Mesenchymal stem cell (in vitro differentiated cells and primary cell): ENCODE results near the gene APOBEC3F.
"Not testable (repeated sequence)": the region's sequence is repeated elsewhere in the genome, so short reads cannot be mapped to it uniquely, and the experiment has no call there.

Experiments
- DNase-seq: peaks from one replicate; pipeline ENCODE4 v3.0.0-alpha.2; 2013
- H2AFZ ChIP-seq: one replicate; pipeline ENCODE4 v1.6.1; 2013; ENCODE audit warnings: low read depth, mild to moderate bottlenecking, control low read depth, inconsistent platforms, low read length, moderate library complexity
- H2AK5ac ChIP-seq: 2 replicates; pipeline ENCODE4 v1.6.1; 2013; ENCODE audit warnings: low read length, moderate library complexity, mild to moderate bottlenecking, inconsistent platforms; ENCODE audit not compliant: severe bottlenecking
- H2BK120ac ChIP-seq: one replicate; pipeline ENCODE4 v1.6.1; 2013; ENCODE audit warnings: low read depth, mild to moderate bottlenecking, inconsistent platforms, low read length, moderate library complexity
- H2BK12ac ChIP-seq, 2 experiments: one replicate each; pipeline ENCODE4 v1.6.1; 2013; ENCODE audit warnings: inconsistent platforms in 2 of 2, low read length in 2 of 2, mild to moderate bottlenecking in 2 of 2, moderate library complexity in 2 of 2, control low read depth in 1 of 2
- H2BK15ac ChIP-seq: one replicate; pipeline ENCODE4 v1.6.1; 2013; ENCODE audit warnings: mild to moderate bottlenecking, low read depth, inconsistent platforms; ENCODE audit not compliant: poor library complexity, severe bottlenecking
- H2BK5ac ChIP-seq: 2 replicates; pipeline ENCODE4 v1.6.1; 2013; ENCODE audit warnings: low read depth, mild to moderate bottlenecking, low read length, control low read depth, inconsistent platforms; ENCODE audit not compliant: poor library complexity, severe bottlenecking
- H3K14ac ChIP-seq, 2 experiments: one replicate each; pipeline ENCODE4 v1.6.1; 2013; ENCODE audit warnings: inconsistent platforms in 2 of 2, low read length in 2 of 2, control low read depth in 1 of 2, mild to moderate bottlenecking in 1 of 2, moderate library complexity in 1 of 2
- H3K18ac ChIP-seq, 2 experiments: one replicate each; pipeline ENCODE4 v1.6.1; 2013; ENCODE audit warnings: inconsistent platforms in 2 of 2, low read length in 2 of 2, control low read depth in 1 of 2, low read depth in 1 of 2, mild to moderate bottlenecking in 1 of 2
- H3K23ac ChIP-seq, 2 experiments: one replicate each; pipeline ENCODE4 v1.6.1; 2013; ENCODE audit warnings: inconsistent platforms in 2 of 2, low read length in 2 of 2, mild to moderate bottlenecking in 2 of 2, moderate library complexity in 2 of 2, control low read depth in 1 of 2
- H3K27ac ChIP-seq: 2 replicates; pipeline ENCODE4 v1.5.1; 2013; ENCODE audit warnings: mild to moderate bottlenecking, moderate library complexity, low read length, control low read depth, inconsistent platforms; ENCODE audit not compliant: poor library complexity, severe bottlenecking
- H3K27me3 ChIP-seq, 2 experiments: 2 replicates each; pipeline versions ENCODE4 v1.6.1 to v1.7.0; 2013; ENCODE audit warnings: low read length in 2 of 2, mild to moderate bottlenecking in 2 of 2, moderate library complexity in 2 of 2, control low read depth in 1 of 2, inconsistent platforms in 1 of 2; ENCODE audit not compliant: control insufficient read depth in 1 of 2, insufficient read depth in 1 of 2
- H3K36me3 ChIP-seq, 2 experiments: 2 replicates each; pipeline versions ENCODE4 v1.6.1 to v1.7.0; 2013; ENCODE audit warnings: low read length in 2 of 2, control low read depth in 1 of 2, inconsistent platforms in 1 of 2, low read depth in 1 of 2, mild to moderate bottlenecking in 1 of 2; ENCODE audit not compliant: insufficient read depth in 2 of 2, control insufficient read depth in 1 of 2
- H3K4ac ChIP-seq, 2 experiments: one replicate each; pipeline ENCODE4 v1.6.1; 2013; ENCODE audit warnings: inconsistent platforms in 2 of 2, low read length in 2 of 2, mild to moderate bottlenecking in 2 of 2, moderate library complexity in 2 of 2, control low read depth in 1 of 2, low read depth in 1 of 2
- H3K4me1 ChIP-seq: 2 replicates; pipeline ENCODE4 v1.6.1; 2013; ENCODE audit warnings: low read depth, low read length, control low read depth; ENCODE audit not compliant: control insufficient read depth, insufficient read depth
- H3K4me2 ChIP-seq: 2 replicates; pipeline ENCODE4 v1.6.1; 2013; ENCODE audit warnings: low read length, mild to moderate bottlenecking, inconsistent platforms; ENCODE audit not compliant: poor library complexity, severe bottlenecking
- H3K4me3 ChIP-seq, 2 experiments: 2 replicates each; pipeline versions ENCODE4 v1.5.1 to v1.7.0; 2013; ENCODE audit warnings: low read length in 2 of 2, mild to moderate bottlenecking in 2 of 2, control low read depth in 1 of 2, low read depth in 1 of 2; ENCODE audit not compliant: insufficient read depth in 1 of 2
- H3K79me1 ChIP-seq: replicated peaks from 2 replicates; pipeline ENCODE4 v1.6.1; 2013; ENCODE audit warnings: mild to moderate bottlenecking, control low read depth, low read length, inconsistent platforms; ENCODE audit not compliant: poor library complexity, severe bottlenecking
- H3K9ac ChIP-seq: 2 replicates; pipeline ENCODE4 v1.7.0; 2013; ENCODE audit warnings: mild to moderate bottlenecking, low read length, moderate library complexity
- H3K9me3 ChIP-seq: 2 replicates; pipeline ENCODE4 v1.7.0; 2013; ENCODE audit warnings: mild to moderate bottlenecking, low read length; ENCODE audit not compliant: control insufficient read depth
- H4K8ac ChIP-seq: one replicate; pipeline ENCODE4 v1.6.1; 2013; ENCODE audit warnings: inconsistent platforms, mild to moderate bottlenecking, low read length, moderate library complexity
- H4K91ac ChIP-seq: one replicate; pipeline ENCODE4 v1.6.1; 2013; ENCODE audit warnings: mild to moderate bottlenecking, low read length, inconsistent platforms
- WGBS: methylation state at CpG from one replicate; pipeline ENCODE4 v1.1.7; 2013; ENCODE audit warnings: mixed read lengths; 5-methylcytosine and 5-hydroxymethylcytosine counted together

Gene APOBEC3F

DNA sequence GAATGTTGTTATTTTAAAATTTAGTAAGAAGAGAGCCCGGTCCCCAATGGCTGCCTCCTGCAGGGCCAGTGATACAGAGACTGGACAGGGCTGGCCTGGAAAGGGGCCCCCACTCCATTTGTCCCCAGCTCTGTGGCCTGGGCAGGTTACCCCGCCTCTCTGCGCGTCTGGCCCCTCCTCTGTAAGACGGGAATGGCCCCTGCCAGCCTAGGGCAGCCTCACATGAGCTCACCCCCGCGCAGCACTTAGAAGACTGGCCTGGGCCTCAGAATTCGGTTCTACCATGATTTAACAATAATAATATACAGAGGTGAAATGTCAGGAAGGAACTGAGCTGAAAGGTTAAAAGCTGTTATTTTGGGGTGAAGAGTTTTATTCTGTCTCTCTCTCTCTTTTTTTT lies 37.7 kb downstream of the APOBEC3F start:
- no peak overlapping the region for H2BK5ac ChIP-seq
- no peak overlapping the region for H3K27ac ChIP-seq
- no peak overlapping the region for H3K9ac ChIP-seq
- H2BK120ac ChIP-seq = no peak overlapping the region
- H2BK12ac ChIP-seq = no peak overlapping the region
- H4K91ac ChIP-seq = no peak overlapping the region
- H3K4me3 ChIP-seq = no peak overlapping the region
- H2AK5ac ChIP-seq = no peak overlapping the region
- H3K18ac ChIP-seq = no peak overlapping the region
- no peak overlapping the region for H3K4ac ChIP-seq
- peaks cover 10% of the 10 kb centered on the region for H3K4me1 ChIP-seq
- no peak overlapping the region for H3K23ac ChIP-seq
- no peak overlapping the region for H3K14ac ChIP-seq
- H3K79me1 ChIP-seq = peaks cover 2% of the 10 kb centered on the region
- 98% methylated on average over 5 of the region's 8 CpGs for WGBS
- no peak overlapping the region for H4K8ac ChIP-seq
- DNase-seq = no peak
- peak overlapping the region; percentile 48 for H2BK15ac ChIP-seq
- H3K27me3 ChIP-seq = no peaks in the 10 kb centered on the region
- no peak overlapping the region for H3K4me2 ChIP-seq
- no peak overlapping the region for H2AFZ ChIP-seq
- no peaks in the 10 kb centered on the region for H3K36me3 ChIP-seq
- H3K9me3 ChIP-seq = no peaks in the 10 kb centered on the region

- H3K18ac ChIP-seq, H3K27ac ChIP-seq, H3K4me3 ChIP-seq, H3K27me3 ChIP-seq, H3K36me3 ChIP-seq, H3K9me3 ChIP-seq, H4K91ac ChIP-seq, H2AFZ ChIP-seq, H3K23ac ChIP-seq, H3K9ac ChIP-seq, H3K4me2 ChIP-seq, DNase-seq, H3K14ac ChIP-seq, H4K8ac ChIP-seq, H2BK120ac ChIP-seq, H2BK15ac ChIP-seq, H2AK5ac ChIP-seq, H3K79me1 ChIP-seq, H2BK5ac ChIP-seq, H2BK12ac ChIP-seq, H3K4ac ChIP-seq, H3K4me1 ChIP-seq: not testable (repeated sequence)
- WGBS = 98% methylated on average over 15 of the region's 24 CpGs
Measured at GRCh38 chr22:39079054-39079637, 38.5 kb downstream of the APOBEC3F start.

DNA sequence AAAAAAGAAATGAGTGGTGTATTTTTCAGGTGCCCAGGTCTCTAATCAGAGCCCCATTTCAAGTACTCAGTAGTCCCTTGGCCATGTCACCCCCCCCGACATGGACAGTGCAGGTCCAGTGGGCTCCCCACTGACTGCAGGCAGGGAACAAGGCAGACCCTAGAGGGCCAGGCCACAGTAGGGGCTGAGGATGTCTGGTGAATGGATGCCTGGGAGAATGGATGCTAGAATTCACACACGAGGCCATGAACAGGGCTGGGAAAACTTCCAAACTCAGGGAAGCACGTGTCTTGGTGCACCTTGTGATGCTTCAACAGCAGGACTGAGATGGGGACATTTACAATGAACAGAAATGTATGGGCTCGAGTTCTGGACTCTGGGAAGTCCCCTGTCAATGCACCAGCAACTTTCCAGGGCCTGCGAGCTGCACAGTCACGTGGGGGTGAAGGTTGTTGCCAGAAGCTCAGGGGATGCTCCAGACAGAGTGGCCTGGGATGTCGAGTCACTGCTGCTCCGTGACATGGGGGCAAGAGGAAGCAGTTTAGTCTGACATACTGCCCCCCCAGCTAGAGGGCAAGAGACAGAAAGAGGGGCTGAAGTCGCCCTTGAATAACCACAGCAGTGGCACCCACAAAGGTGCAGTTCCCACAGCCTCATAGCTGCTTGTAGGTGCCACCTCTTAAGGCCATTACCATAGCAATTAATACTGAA lies 39.5 kb downstream of the APOBEC3F start:
- no peaks in the 10 kb centered on the region for H3K36me3 ChIP-seq
- H2BK15ac ChIP-seq = no peak overlapping the region
- peaks cover 10% of the 10 kb centered on the region for H3K4me1 ChIP-seq
- H4K91ac ChIP-seq = no peak overlapping the region
- H3K18ac ChIP-seq = no peak overlapping the region
- no peak overlapping the region for H3K4me2 ChIP-seq
- H3K79me1 ChIP-seq = peaks cover 2% of the 10 kb centered on the region
- H3K4me3 ChIP-seq = no peak overlapping the region
- no peak overlapping the region for H3K9ac ChIP-seq
- H3K27ac ChIP-seq = no peak overlapping the region
- H3K14ac ChIP-seq = no peak overlapping the region
- no peaks in the 10 kb centered on the region for H3K9me3 ChIP-seq
- DNase-seq = no peak
- WGBS = 88% methylated on average over 9 of the region's 9 CpGs
- no peak overlapping the region for H2BK12ac ChIP-seq
- H3K4ac ChIP-seq = no peak overlapping the region
- H2BK120ac ChIP-seq = no peak overlapping the region
- no peak overlapping the region for H2AFZ ChIP-seq
- no peak overlapping the region for H4K8ac ChIP-seq
- H3K23ac ChIP-seq = no peak overlapping the region
- H3K27me3 ChIP-seq = no peaks in the 10 kb centered on the region
- no peak overlapping the region for H2BK5ac ChIP-seq
- H2AK5ac ChIP-seq = no peak overlapping the region

DNA sequence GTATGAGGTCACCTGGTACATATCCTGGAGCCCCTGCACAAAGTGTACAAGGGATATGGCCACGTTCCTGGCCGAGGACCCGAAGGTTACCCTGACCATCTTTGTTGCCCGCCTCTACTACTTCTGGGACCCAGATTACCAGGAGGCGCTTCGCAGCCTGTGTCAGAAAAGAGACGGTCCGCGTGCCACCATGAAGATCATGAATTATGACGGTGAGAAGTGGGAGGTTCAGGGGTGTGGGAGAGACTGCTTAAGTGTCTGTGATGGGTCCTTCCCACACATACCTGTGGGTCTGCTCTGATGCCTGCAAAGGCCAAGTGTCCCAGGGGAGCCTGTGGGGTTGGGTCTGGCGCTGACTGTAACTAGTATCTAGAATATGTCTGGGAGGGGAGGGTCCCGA lies 40.4 kb downstream of the APOBEC3F start:
- Histone ChIP-seq H3K23ac (no peak overlapping the region), H3K9ac (no peak overlapping the region), H3K27me3 (no peaks in the 10 kb centered on the region), H4K8ac (no peak overlapping the region), H3K4me2 (no peak overlapping the region), H2AFZ (no peak overlapping the region), H3K4ac (no peak overlapping the region), H3K4me1 (peaks cover 10% of the 10 kb centered on the region), H3K18ac (no peak overlapping the region), H3K36me3 (no peaks in the 10 kb centered on the region), H3K4me3 (no peak overlapping the region), H2BK120ac (no peak overlapping the region), H2AK5ac (no peak overlapping the region), H3K14ac (no peak overlapping the region), H3K27ac (no peak overlapping the region), H3K9me3 (no peaks in the 10 kb centered on the region), H2BK5ac (no peak overlapping the region), H4K91ac (no peak overlapping the region), H2BK12ac (no peak overlapping the region), H2BK15ac (no peak overlapping the region), H3K79me1 (peaks cover 2% of the 10 kb centered on the region)
- 94% methylated on average over 12 of the region's 12 CpGs for WGBS
- DNase-seq = no peak
